Activated naive CD4-positive, alpha-beta T cell (primary cell): ENCODE results near the gene TREML2.
"Not testable (repeated sequence)": the region's sequence is repeated elsewhere in the genome, so short reads cannot be mapped to it uniquely, and the experiment has no call there.

Experiments used
- DNase-seq, 4 experiments: peaks; one replicate each; lab custom pipeline; 2025; lab: John Stamatoyannopoulos, UW

The TREML2 gene, protein sequence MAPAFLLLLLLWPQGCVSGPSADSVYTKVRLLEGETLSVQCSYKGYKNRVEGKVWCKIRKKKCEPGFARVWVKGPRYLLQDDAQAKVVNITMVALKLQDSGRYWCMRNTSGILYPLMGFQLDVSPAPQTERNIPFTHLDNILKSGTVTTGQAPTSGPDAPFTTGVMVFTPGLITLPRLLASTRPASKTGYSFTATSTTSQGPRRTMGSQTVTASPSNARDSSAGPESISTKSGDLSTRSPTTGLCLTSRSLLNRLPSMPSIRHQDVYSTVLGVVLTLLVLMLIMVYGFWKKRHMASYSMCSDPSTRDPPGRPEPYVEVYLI

GRCh38 chr6:41200901-41201763 lies at the start of gene TREML2:
Gene TREML2, minus strand, starts transcription at chr6:41201149. Its CDS starts 141 bp downstream, at chr6:41201008.
- no peak for DNase-seq

GRCh38 chr6:41247882-41248705 lies 47.1 kb upstream of the TREML2 start:
- no peak for DNase-seq

DNA sequence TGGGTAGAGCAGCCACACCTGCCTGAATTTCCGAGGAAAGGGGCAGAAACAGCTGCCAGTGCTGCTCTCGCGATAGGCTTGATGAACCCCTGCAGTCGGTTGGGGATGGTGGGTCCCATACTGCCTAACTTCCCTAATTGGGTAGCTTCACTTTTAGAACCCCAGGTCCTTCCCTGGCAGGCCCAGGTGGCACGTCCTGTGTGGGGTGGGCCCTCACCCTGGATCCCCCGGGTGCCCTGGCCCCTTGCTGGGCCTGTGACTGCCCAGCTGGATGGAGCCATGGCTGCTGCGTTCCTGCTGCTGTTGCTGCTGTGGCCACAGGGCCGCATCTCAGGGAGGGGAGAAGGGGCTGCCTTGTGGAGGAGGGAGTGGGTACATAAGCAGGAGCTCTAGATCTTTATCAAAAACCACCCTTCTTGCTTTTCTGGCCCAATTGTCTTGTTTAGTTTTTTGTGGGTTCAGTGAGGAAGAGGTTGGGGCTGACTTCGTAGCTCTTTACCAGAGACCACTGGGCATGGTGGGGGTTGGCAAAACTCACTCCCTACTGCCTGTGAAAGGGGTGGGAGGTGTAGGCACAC lies 46.4 kb upstream of the TREML2 start:
- DNase-seq = no peak

GRCh38 chr6:41246529-41246928 lies 45.6 kb upstream of the TREML2 start:
- not testable (repeated sequence) for DNase-seq

- DNase-seq = no peak
Measured at GRCh38 chr6:41239467-41240159, 38.7 kb upstream of the TREML2 start.

DNA sequence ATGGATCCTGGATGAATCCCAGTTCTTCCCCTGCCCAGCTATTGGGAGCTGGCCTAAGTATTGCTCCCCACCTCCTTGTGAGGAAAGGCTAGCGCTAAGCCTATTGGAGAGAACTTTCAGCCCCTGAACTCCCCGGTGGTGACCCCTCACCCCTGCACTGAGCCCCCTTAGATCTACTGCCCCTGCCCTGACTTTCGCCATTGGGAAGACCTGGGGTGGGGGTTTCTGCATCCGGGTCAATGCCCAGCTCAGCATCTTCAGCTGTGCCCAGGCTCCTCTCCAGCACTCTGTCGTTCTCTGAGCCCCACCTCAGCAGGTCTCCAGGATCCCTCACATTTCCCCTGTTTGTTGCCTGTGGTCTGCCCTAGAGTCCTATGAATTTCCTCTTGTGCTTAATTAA lies 36.2 kb upstream of the TREML2 start:
- no peak for DNase-seq

GRCh38 chr6:41236276-41236675 lies 35.3 kb upstream of the TREML2 start:
- DNase-seq = no peak

GRCh38 chr6:41232667-41233066 lies 31.7 kb upstream of the TREML2 start:
- no peak for DNase-seq

- DNase-seq = no peak
Measured at GRCh38 chr6:41231246-41231645, 30.3 kb upstream of the TREML2 start.

GRCh38 chr6:41229721-41230120 lies 28.8 kb upstream of the TREML2 start:
- DNase-seq = no peak

GRCh38 chr6:41228616-41229015 lies 27.7 kb upstream of the TREML2 start:
- DNase-seq = no peak

DNA sequence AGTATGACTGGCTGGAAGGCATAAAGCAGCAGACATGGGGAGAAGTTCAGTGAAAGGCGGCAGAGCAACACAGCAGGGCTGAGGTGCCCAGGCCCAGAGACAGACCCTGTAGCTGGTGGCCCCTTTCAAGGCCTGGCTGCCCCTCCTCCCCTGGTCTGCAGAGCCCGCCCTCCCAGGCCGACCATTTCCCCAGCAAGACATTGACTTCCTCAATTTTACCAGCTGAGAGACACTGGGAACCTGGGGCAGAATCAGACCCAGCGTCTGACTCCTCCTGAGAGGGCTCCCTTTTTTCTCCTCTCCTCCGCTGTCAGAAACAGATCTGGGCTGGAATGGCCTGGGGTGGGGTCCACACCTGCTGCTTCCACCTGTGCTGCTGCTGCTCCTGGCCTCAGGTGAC lies 27.1 kb upstream of the TREML2 start, which contains the start of gene TREML4:
TSS of gene TREML4 (plus strand) at position 254 of the 400 bp plus-strand sequence. CDS start at position 333, 79 bp downstream.
- no peak for DNase-seq

DNA sequence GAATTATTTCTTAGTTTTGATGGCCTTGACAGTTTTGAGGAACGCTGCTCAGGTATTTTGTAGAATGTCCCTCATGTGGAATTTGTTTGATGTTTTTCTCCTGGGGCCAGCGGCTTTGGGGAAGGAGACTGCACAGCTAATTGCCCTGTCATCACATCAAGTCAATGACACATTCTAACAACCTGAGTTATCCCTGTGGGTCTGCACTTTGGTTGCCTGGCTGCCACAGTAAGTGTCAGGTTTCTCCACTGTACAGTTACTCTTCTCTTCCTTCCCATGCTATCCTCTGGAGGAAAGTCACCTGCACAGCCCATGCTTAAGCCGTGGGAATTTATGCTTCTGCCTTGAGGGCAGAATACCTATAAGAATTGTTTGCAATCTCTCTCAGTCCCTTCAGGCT lies 25.8 kb upstream of the TREML2 start:
- DNase-seq = no peak

DNA sequence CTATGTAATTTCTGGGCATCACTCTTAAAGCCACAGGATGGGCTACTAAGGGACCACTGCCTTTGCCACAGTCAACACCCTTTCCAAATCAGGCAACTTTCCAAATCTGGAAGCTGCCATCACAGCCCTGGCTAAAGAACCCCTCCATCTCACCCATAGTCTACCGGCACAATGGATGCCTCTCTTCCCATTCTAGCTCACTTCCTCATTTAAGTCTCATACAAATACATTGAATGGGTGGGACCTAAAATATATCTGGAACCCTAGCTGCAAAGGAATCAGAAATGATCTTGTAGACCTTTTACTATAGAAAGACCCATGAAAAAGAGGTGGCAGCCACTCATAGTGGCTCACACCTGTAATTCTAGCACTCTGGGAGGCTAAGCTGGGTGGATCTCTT lies 23.9 kb upstream of the TREML2 start:
- DNase-seq = no peak

DNA sequence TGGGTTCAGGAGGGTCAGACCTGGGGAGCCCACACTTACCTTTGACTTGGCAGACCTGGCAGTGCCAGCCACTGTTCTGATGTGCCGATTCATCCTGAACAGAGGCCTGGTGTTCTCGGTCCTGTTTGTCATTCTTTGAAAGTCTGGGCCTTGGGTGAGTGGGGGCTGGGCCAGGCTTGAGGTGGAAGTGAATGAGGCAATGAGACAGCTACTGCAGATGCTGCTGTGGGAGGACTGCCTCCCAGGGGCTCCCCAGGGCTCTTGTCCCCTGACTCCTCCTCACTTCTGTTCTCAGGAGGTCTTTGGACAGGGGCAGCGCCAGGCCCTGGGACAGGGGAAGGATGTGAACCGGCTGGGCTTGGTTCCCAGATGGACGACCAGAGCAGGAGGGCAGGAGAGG lies 21.6 kb upstream of the TREML2 start:
- DNase-seq = no peak

GRCh38 chr6:41222045-41222444 lies 21.1 kb upstream of the TREML2 start:
- DNase-seq = no peak

GRCh38 chr6:41216616-41217015 lies 15.7 kb upstream of the TREML2 start:
- no peak for DNase-seq

- DNase-seq = no peak
Measured at GRCh38 chr6:41215777-41216176, 14.8 kb upstream of the TREML2 start.

DNA sequence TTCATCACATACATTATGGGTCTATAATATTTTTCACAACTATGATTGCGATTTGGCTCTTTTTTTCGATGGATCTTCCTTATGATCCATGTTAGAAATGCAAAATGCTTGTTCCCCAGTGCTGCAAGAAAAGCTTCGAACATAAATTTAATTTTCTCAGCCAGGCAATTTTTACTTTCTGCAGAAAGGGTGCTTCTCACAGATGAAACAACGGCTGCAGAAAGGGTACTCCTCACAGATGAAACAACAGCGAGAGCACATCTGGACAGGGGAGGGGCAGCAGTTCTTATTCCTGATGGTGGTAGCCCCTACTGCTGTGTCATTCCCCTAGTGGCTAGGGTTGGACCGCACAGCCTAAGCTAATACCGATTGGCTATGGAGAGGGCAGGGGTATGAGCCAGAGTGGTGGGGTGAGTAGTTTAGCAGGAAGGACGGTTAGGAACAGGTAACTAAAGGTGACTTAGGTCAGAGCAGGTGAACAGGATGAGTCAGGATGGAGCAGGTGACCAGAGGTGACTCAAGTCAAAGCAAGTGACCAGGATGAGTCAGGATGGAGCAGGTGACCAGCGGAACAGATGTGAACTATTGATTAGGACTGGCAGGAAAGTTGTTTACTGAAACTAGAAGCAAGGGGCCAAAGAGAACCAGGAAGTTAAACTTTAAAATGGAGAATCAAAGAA lies 13.8 kb upstream of the TREML2 start:
- DNase-seq = no peak

DNA sequence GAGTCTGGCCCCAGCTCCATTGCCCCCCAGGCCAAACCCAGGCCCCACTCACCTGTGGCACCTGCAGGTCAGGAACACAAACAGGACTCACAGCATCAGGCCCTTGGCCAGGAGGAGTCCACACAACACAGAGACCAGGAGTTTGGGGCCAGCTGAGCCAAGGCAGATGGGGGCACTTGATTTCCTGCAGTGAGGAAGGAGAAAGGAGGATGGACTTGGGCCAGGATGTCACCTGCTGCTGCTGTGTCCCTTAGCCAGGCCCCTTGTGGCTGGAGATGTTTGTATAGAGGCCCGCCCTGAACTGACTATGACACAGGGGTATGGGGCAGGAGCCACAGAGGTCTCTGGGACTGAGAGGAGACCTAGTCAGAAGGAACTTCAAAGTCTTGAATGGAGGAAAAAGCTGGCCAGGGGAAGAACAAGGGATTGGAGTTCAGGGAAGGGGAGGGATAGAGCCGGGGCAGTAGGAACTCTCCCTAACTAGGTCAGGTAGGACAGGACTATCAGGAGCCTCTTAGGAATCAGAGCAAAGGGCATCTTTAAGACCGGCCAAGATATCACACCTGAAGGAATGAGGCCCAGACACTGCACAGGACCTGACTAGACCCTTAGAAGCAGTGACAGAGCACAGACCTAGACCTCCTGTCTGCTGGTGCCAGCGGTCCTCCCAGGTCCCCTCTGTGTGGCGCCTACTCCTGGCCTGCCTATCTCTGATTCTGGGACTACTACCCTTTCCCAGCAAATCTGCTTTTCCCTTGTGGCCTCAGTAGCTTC lies 8.8 kb upstream of the TREML2 start:
- no peak for DNase-seq
